SKM-1 (cell line): Measurements from ENCODE around the gene HSPB8.

Experiments
- DNase-seq: peaks from one replicate; lab custom pipeline; 2025; ENCODE audit not compliant: unreplicated experiment; lab: John Stamatoyannopoulos, UW

The HSPB8 gene, protein sequence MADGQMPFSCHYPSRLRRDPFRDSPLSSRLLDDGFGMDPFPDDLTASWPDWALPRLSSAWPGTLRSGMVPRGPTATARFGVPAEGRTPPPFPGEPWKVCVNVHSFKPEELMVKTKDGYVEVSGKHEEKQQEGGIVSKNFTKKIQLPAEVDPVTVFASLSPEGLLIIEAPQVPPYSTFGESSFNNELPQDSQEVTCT

DNA sequence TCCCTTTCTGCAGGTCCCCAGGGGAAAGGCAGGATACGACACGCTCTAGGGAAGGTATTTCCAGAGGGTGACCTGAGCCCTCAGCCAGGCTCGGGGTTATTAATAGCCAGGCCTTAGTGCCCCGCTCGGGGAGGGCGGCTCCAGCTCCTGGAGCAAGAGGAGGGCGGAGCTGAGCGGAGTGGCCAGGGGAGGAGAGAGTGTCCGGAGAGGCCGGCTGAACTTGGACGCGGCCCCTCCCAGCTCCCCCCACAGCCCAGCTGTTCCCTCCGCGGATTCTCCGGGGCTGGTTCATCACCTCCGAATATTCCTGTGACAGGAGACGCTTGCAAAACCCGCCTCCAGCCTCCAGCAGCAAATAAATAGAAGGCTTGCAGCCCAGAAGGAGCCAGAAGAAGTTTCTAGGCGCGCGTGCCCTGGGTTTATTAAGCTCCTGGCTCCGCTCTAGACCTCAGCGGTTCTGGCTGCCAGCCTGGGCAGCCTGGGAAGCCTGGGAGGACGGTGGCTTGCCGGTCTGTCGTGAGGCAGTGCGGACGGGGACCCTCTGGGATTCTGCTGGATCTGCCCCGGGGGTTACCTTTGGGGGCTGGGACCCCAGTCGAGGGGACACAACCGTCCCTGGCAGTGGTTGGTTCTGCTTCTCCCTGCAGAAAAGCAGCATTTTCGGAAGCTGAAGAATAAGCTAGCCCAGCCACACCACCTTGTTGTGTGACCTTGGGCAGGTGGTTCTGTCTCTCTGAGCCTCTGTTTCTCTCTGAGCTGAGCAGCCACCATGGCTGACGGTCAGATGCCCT, at the start of gene HSPB8:
HSPB8 (plus strand) TSS at position 388 of the 791 bp plus-strand sequence; CDS start at position 770, 382 bp downstream.
- DNase-seq, result no peak

DNA sequence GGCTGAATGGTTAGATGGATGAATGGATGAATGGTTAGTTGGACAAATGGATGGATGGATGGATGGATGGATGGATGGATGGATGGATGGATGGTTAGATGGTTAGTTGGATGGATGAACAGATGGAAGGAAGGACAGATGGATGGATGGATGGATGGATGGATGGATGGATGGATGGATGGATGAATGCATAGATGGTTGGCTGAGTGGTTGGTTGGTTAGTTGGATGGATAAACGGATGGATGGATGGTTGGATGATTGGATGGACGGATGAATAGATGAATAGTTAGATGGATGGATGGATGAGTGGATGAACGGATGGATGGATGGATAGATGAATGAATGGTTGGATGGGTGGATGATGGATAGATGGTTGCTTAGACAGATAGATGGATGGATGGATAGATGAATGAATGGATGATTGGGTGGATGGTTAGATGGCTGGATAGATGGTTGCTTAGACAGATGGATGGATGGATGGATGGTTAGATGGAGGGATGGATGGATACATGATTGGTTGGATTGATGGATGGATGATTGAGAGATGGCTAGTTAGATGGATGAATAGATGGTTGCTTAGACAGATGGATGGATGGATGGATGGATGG, 48.8 kb upstream of the HSPB8 start:
- DNase-seq, result no peak

DNA sequence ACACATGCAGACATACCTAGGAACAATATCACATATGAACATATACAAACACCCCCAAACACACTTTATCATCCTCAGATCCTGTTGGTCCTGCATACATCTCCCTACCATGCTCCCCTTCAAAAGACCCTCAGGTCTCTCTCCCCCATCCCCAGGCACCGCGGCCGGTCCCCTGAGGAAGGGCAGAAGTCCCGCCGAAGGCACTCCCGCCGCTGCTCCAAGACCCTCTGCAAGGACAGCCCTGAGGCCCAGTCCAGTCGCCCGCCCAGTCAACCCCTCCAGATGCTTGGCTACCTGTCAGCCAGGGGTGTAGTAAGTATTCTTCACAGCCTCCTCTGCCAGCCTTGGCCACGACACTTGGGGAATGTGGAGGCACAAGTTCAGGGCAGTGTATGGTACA, 48.2 kb upstream of the HSPB8 start:
- DNase-seq, result no peak

DNA sequence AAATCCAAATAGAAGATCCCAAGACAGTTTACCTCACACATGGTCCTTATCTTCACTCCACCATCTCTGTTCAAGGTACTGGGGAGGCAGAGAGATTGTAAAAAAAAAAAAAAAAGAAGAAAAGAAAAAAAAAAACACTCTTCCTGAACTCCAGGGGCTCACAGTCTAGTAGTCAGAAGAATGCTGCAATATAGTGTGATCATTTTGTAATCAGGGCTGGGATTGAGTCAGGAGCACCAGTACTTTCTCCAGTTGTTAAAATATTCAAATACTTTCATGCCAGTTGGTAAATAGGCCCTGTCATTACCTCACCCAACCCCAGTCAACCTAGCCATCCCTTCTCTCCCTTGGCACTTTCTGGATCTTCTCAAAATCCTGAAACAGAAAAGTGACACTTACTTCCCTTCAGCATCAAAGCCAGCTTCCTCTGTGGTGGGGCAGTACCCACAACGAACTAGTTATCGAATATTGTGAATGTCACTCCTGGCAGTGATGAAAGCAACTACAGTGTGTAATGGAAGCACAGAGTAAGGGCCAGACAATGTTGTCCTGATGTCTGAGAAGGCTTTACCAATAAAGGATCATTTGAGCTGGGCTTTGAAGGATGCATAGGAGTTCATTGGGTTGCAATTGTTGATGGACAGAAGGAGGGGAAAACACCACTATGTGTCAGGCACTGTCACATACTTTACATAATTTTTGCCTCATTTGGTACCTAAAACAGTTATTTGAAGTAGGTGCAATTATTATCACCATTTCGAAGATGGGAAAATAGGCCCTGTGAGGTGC, 44.3 kb upstream of the HSPB8 start:
- DNase-seq, result no peak

DNA sequence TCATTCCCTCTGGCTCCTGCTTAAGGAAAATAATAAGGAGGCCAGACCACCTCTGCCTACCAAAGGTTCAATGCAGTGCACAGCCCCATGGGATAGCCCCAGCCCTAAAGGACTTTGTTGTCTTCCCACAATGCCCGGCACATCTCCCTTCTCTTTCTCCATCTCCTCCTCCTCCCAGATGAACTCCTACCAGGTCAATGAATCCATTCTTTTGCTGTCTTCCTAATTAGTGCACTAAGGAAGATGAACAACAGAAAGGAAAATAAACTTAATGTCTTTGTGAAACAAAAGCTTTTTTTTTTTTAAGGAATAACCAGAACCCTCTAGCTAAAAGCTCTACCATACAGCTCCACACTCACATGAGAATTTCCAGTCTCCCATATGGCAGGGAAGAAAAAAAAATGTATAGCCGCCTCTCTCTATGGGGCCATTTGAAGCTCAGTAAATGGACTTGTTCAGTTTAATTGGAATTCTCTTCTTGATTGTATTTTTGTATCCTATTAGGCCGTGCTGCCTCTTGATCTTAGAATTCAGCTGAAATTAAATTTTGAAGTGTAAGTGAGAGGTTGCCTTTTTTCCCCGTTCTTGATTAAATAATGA, 41.8 kb upstream of the HSPB8 start:
- DNase-seq, result no peak

DNA sequence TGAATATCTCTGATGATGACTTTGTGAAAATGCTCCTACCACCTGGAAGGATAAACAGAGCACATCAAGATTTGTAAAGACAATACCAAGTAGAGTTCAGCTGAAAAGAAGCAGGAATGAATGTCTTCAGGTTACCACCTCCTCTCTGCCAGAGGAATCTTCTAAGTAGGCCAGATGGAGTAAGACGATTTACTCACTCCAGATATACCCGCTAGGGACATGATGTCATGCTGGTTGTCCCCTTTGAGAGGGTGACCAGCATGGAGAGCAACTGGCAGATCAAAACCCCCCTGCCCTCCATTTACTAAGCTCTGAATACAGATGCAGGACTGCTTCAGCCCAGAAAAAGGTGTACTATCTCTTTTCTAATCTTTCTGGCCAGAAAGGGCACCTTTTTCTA, 39.3 kb upstream of the HSPB8 start:
- no peak for DNase-seq

DNA sequence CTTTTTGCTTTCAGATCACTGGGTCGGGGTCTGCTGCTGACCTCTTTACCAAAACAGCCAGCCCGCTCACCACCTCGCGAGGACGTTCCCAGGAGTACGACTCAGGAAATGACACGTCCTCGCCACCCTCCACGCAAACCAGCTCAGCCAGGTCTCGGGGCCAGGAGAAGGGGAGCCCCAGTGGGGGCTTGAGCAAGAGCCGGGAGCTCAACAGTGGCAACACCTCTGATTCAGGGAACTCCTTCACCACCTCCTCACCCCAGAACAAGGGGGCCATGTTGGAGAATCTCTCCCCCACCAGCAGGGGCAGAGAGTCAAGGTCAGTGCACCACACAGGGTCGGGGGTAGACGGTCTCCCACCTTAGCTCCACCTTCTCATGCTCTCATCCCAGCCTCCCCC, 33.4 kb upstream of the HSPB8 start:
- no peak for DNase-seq

DNA sequence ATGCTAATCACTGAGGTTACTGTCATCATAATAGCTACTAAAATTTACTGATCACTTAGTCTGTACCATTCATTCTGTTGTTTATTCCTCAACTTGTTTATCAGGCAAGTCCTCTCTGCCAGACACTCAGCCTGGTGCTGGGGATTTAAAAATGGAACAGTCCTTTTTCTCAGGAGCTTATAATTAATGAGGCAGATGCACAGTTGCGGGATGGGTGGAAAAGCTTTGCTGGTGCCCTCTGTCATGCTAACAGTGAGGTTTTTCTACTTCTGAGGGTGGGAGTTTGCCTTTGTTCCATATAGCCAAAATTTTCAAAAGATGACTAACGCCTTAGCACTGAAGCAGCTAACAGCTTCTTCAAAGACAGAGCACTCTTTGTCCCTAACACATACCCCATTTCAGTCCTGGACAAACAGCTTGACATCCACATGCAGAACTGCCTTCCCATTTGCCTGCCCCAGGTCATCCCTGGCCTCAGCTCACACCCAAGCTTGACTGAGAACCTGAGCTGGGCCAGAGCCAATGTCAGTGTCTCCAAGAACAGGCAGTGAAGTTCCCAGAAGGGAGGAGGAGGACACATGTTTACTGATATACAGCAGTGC, 30.8 kb upstream of the HSPB8 start:
- no peak for DNase-seq

DNA sequence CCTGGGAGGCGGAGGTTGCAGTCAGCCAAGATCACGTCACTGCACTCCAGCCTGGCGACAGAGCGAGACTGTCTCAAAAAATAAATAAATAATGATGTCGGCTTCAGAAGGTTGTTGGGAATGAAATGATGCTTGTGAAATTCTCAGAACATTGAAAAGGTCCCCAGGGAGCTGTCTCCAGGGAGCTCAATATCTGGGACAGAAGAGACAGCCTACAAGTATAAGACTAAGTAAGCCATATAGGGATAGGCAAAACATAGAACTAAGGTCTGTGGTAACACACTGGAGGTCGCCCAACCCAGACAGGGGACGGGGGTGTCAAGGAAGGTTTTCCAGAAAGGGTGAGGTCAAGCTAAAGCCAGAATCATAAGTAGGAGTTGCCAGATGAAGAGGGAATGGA, 29.5 kb upstream of the HSPB8 start:
- DNase-seq, result no peak

DNA sequence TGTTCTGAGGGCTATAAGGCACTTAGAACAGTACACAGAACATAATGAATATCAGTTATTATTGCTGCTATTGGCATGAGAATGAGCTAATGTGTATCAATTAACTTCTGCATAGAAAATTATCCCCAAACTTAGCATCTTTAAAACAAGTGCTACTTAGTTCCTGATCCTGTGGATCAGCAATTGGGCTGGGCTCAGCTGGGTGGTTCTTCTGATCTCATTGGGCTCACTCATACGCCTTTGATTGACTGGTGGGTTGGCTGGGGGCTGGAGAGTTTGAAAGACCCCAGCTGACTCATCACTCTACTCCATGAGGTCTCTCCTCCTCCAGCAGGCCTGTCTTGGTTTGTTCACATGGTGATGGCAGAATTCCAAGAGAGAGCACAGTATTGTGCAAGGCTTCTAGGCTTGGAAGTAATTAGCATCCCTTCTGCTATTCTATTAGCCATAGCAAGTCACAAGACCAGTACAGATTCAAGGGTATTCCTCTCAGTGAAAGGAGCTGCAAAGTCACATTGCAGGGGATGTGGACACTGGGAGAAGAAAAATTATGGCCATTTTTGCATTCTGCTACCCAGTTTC, 27.2 kb upstream of the HSPB8 start:
- DNase-seq, result no peak

DNA sequence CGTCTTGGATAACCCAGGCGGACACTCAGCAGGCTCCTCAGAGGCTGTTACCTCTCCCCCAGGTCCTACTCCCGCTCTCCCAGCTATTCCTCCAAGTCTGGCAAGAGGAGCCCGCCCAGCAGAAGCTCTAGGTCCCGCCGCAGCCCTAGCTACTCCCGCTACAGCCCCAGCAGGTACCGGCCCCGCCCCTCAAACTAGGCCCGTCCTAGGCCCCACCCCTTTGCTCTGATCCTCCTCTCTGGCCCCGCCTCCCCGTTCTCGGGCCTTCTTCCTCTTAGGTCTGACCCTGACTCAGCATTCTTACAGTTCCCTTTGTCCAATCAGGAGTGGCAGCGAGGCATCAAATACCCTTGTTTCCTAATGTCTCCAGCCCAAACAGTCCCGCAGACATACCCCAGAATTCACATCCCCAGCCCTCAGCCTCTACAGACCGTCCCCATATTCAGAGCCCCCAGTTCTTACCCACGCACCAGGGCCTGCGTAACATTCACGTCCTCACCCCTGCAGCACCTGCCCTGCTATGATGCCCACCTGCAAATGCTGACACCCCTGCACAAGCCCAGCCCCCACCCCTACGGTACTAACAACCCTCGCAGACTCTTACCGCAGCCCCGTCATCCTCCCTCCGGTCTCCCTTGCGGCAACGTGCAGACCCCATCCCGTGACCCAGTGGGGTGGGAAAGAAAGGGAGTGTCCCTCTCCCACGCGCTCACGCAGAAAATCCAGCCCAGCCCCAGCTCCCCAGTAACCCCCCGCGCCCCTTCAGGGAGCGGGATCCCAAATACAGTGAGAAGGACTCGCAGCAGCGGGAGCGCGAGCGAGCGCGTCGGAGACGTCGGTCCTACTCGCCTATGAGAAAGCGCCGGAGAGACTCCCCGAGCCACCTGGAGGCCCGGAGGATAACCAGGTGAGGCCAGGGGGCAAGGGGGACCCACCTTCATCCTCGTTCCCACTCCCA, 25.0 kb upstream of the HSPB8 start:
- no peak for DNase-seq

DNA sequence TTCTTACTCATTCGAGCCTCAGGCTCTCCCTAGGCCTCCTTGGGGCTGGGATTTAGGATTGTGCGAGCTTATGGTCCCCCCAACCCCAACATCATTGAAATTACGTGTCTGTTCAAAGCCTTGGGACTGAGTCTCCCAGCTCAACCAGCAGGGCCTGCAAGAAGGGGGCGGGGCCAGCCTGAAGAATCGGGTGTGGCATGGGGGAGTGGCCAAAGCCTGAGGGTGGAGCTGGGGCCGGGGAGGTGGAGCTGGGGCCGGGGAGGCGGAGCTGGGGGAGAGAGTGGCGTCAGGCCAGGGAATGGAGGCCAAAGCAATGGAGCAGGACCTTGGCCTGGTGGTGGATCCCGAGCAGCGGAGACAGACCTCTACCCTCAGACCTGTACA, 24.3 kb upstream of the HSPB8 start:
- DNase-seq, result no peak

DNA sequence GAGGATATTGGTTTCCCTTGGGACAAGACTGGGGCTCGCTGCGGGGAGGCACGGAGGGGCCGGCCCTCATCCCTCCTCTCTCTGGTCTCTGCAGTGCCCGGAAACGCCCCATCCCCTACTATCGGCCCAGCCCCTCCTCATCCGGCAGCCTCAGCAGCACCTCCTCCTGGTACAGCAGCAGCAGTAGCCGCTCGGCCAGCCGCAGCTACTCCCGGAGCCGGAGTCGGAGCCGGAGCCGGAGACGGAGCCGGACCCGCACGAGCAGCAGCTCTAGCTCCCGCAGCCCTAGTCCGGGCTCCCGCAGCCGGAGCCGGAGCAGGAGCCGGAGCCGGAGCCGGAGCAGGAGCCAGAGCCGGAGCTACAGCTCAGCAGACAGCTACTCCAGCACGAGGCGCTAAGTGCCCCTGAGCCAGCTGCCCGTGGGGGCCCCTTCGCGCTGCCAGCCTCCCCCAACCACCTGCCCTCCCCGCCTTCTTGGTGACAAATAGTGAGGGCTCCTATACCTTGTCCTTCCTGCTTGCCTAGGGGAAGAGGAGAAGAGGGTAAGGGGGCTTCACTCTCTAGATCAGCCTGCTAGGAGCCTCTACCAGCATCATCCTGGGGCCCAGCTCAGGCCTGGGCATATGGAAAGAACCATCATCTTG, 22.2 kb upstream of the HSPB8 start:
- no peak for DNase-seq

DNA sequence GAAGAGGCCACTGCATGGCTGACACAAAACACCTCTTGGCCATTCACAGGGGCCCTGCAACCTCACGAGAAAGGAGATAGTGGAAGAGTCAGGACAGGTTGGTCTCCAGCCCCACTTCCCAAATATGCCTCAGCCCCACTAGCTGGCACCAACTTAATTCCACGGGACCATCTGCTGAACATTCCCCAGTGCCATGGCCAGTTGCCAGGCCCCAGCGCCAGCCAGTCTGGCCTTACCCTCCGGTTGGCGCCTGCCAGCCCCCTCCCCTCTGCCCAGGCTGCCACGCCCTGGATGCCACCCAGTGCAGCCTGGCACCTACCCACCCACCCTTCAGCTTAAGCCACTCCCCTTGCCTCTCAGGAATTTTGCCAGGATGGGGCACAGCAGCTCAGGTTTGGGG, 21.2 kb upstream of the HSPB8 start:
- DNase-seq, result no peak

DNA sequence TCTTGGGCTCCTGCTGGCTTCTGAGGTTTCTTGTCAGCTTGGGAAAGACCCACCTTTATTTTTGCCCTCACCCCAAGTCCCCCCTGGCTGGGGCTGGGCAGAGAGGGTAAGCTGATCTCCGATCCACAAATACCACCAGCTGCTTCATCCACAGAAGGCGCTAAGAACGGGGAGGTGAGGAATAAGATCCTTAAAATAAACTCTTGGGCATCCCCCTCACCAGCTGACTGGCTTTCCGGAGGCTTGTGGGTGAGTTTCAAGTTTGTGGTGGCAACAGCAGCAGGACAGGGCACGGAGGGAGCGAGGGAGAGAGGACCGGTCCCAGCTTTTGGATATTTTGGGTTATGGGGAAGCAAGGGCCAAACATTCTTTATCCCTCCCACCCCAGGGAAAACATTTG, 20.8 kb upstream of the HSPB8 start:
- DNase-seq, result no peak

DNA sequence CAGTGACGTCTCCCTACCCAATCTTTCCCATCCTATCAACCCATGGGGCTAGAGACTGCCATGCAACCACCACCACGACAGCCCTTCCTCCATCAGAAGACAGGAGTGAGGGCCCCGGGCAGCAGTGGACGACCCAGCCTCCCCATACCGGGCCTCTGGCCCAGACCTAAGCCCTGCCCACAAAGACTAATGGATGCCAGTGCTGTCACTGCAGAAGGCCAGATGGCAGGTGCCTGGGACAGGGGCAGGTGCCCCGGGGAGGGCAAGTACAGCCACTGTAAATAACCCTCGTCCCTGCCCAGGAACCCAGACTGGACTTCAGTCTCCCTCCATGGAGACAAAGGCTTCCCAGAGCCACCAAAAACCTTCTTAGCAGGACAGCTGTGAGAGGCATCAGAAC, 20.3 kb upstream of the HSPB8 start:
- no peak for DNase-seq

DNA sequence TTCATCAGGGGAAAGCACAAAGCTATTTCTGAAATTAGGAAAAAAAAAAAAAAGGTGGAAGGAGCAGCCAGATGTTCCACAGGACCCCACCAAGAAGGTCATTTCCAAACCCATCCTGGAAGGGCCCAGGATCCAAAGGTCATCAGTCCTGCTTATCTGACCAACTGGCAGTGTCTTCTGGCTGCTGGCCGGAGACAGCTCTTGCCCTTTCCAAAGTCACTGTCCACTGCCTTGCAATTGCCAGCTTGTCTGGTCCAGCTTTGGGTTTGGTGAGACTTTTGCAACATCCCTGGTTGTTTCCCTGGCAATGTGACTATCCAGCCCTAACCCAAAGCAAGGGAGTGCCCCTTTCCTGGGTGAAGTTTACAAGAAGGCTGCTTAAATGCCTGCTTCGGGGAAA, 18.9 kb upstream of the HSPB8 start:
- no peak for DNase-seq

DNA sequence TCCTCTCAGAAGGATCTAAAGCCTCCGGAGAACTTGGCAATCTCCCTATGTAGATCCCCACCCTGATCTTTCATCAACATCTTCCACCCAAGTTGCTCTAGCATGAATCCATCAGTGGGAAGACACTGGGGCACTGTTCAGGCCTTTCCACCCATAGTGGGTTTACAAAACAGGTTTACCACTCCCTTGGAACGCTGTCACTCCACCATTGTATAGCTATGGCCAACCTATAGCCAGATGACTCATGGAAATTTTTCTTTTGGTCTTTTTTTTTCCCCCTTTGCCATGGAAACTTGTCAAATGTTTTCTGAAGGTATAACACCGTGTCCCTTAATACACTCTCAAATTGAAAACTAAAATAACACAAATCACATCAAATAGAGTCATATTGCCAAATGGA, 10.8 kb upstream of the HSPB8 start:
- DNase-seq, result no peak

DNA sequence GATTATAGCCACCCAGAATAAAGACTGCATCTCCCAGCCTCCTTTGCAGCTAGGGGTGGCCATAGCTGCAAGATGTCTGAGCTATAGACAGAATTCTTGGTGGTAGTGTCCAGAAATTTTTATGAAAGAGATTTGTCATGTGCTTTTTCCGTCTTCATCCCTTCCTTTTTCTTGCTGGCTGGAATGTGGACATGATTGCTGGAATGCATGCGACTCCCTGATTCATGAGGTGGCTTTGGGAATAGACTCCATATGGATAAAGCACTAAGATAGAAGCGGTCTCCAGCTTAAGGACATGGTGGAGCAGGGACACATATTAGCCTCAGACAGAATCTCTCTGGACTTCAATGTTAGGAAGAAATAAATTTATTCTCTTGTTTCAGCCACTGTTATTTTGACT, 10.0 kb upstream of the HSPB8 start:
- DNase-seq, result no peak
